HepG2 (cell line): ENCODE results near the gene INHBE. TPM values are rescaled to one million over a fixed set of nuclear protein-coding genes. Genes with fewer than 3 reads are reported as not detected.

Source experiments
- FOXO1 ChIP-seq: sonication (generic); formaldehyde crosslinking; IDR thresholded peaks from 2 replicates; pipeline ENCODE4 v1.4.0; 2020; ENCODE audit warnings: missing genetic modification reagents
- HNF4G ChIP-seq, 2 experiments: sonication (generic) in 1 of 2; formaldehyde crosslinking in 1 of 2; IDR thresholded peaks; 2 replicates each; pipeline versions ENCODE4 v1.4.0 to v1.6.1; 2011 to 2020; ENCODE audit warnings: borderline replicate concordance in 2 of 2, low read depth in 2 of 2, mild to moderate bottlenecking in 2 of 2, low read length in 1 of 2, missing genetic modification reagents in 1 of 2, moderate library complexity in 1 of 2
- IKZF4 ChIP-seq: sonication (generic); formaldehyde crosslinking; IDR thresholded peaks from 2 replicates; pipeline ENCODE4 v1.5.1; 2020; ENCODE audit warnings: borderline replicate concordance, mild to moderate bottlenecking, low read depth, missing genetic modification reagents; ENCODE audit errors: not compliant biosample characterization
- LCORL ChIP-seq, 2 experiments: fragments of 450-650 bp in 1 of 2; sonication (generic) in 1 of 2; formaldehyde crosslinking in 1 of 2; IDR thresholded peaks; 2 replicates each; pipeline versions ENCODE4 v1.5.0 to v1.6.1; 2017 to 2020; ENCODE audit warnings: antibody characterized with exemption in 1 of 2, missing genetic modification reagents in 1 of 2
- PAX8 ChIP-seq: sonication (generic); formaldehyde crosslinking; IDR thresholded peaks from 2 replicates; pipeline ENCODE4 v1.8.0; 2022; ENCODE audit warnings: mild to moderate bottlenecking, missing genetic modification reagents, borderline replicate concordance
- PHF20 ChIP-seq: sonication (generic); formaldehyde crosslinking; IDR thresholded peaks from 2 replicates; pipeline ENCODE4 v1.5.0; 2020; ENCODE audit warnings: mild to moderate bottlenecking, missing genetic modification reagents
- RCOR2 ChIP-seq: IDR thresholded peaks from 2 replicates; pipeline ENCODE4 v1.6.1; 2016; ENCODE audit warnings: missing biosample characterization, missing genetic modification reagents
- SNAI1 ChIP-seq: sonication (generic); formaldehyde crosslinking; IDR thresholded peaks from 2 replicates; pipeline ENCODE4 v1.5.0; 2020; ENCODE audit warnings: mild to moderate bottlenecking, missing genetic modification reagents, borderline replicate concordance
- SNAPC4 ChIP-seq: sonication (generic); formaldehyde crosslinking; IDR thresholded peaks from 2 replicates; pipeline ENCODE4 v1.4.0; 2020; ENCODE audit warnings: mild to moderate bottlenecking, missing genetic modification reagents
- SP140L ChIP-seq: sonication (generic); formaldehyde crosslinking; IDR thresholded peaks from 2 replicates; pipeline ENCODE4 v1.4.0; 2020; ENCODE audit warnings: missing genetic modification reagents, borderline replicate concordance
- TCF12 ChIP-seq, 2 experiments: fragments of 450-650 bp in 1 of 2; sonication (generic) in 1 of 2; formaldehyde crosslinking in 1 of 2; IDR thresholded peaks; 2 replicates each; pipeline versions ENCODE4 v1.6.1 to v1.8.0; 2017 to 2022; ENCODE audit warnings: antibody characterized with exemption in 1 of 2, mild to moderate bottlenecking in 1 of 2, missing genetic modification reagents in 1 of 2, moderate library complexity in 1 of 2
- TFAP4 ChIP-seq: sonication (generic); IDR thresholded peaks from 2 replicates; pipeline ENCODE4 v1.6.1; 2016; ENCODE audit warnings: low read depth, borderline replicate concordance
- ZBTB3 ChIP-seq: sonication (generic); formaldehyde crosslinking; IDR thresholded peaks from 2 replicates; pipeline ENCODE4 v1.4.0; 2020; ENCODE audit warnings: low read depth, mild to moderate bottlenecking, moderate library complexity, missing genetic modification reagents, borderline replicate concordance
- ZNF275 ChIP-seq: sonication (generic); formaldehyde crosslinking; IDR thresholded peaks from 2 replicates; pipeline ENCODE4 v1.8.0; 2022; ENCODE audit warnings: missing genetic modification reagents, mild to moderate bottlenecking, inconsistent platforms, borderline replicate concordance
- ZNF281 ChIP-seq: sonication (generic); formaldehyde crosslinking; IDR thresholded peaks from 2 replicates; pipeline ENCODE4 v1.4.0; 2020; ENCODE audit warnings: missing genetic modification reagents, borderline replicate concordance
- ZNF891 ChIP-seq: sonication (generic); formaldehyde crosslinking; IDR thresholded peaks from 2 replicates; pipeline ENCODE4 v1.5.0; 2020; ENCODE audit warnings: mild to moderate bottlenecking, missing genetic modification reagents
- polyA plus RNA-seq, 8 experiments: library from polyadenylated mRNA; depleted of rRNA in 3 of 8; stranded (reverse) in 7 of 8; unstranded in 1 of 8; fragments of >200 nt; fragmentation: Illumina TruSeq in 4 of 8; extraction: Trizol in 4 of 8; gene quantifications; 2 replicates each; pipeline versions ENCODE4 v1.2.1 to v1.2.3, GENCODE V29; 2011 to 2016; ENCODE audit warnings: low read depth in 4 of 8, missing spikeins in 1 of 8, mixed read lengths in 1 of 8; ENCODE audit not compliant: insufficient read depth in 1 of 8
- total RNA-seq, 5 experiments: library from RNA; depleted of rRNA; stranded (reverse); fragments of >200 nt; fragmentation: Illumina TruSeq; extraction: Trizol; gene quantifications; 2 replicates each; pipeline ENCODE4 v1.2.3, GENCODE V29; 2016; ENCODE audit warnings: low read depth in 1 of 5

Gene INHBE
- total and polyA plus RNA-seq, 2 of the 13 experiments (the other 11 are each of a cell fraction or from before 2014, with no cell fraction given) = 17.0 to 32.0 TPM

GRCh38 chr12:57434517-57435223 is 20.4 kb upstream of the INHBE start, which contains the start of gene INHBC (continued):
- TF ChIP-seq ZNF281 (CRISPR knock-in tag) (peak; percentile 68; the same call in 1 of the 2 replicates), RCOR2 (CRISPR knock-in tag) (no peak), FOXO1 (no peak), TFAP4 (peak; percentile 79; the same call in 1 of the 2 replicates), TCF12 (IDR thresholded peaks at IDR 0.05) (no peak), TCF12 (CRISPR knock-in tag; IDR thresholded peaks at IDR 0.05) (no peak), SNAI1 (0 out of 2 replicates have a peak, but pooled peaks have one; percentile 86), PAX8 (CRISPR knock-in tag) (no peak), ZNF275 (CRISPR knock-in tag) (0 out of 2 replicates have a peak, but pooled peaks have one; percentile 2), SP140L (CRISPR knock-in tag) (no peak), PHF20 (CRISPR knock-in tag) (peak; percentile 53; the same call in 1 of the 2 replicates), IKZF4 (CRISPR knock-in tag) (peak; percentile 27), HNF4G (IDR thresholded peaks at IDR 0.05; ENCODE audit: borderline replicate concordance, low read depth, low read length) (peak; percentile 76; the same call in 1 of the 2 replicates), HNF4G (CRISPR knock-in tag; IDR thresholded peaks at IDR 0.05; ENCODE audit: borderline replicate concordance, low read depth) (no peak; the same call in 1 of the 2 replicates), LCORL (IDR thresholded peaks at IDR 0.05) (no peak), LCORL (CRISPR knock-in tag; IDR thresholded peaks at IDR 0.05) (peak; percentile 33; the same call in 1 of the 2 replicates), ZBTB3 (CRISPR knock-in tag) (0 out of 2 replicates have a peak, but pooled peaks have one; percentile 40), ZNF891 (CRISPR knock-in tag) (peak; percentile 85; the same call in 1 of the 2 replicates), SNAPC4 (CRISPR knock-in tag) (0 out of 2 replicates have a peak, but pooled peaks have one; percentile 65)
